Calu3 (cell line): ENCODE measurements around the gene KHDRBS2. TPM values are rescaled to one million over a fixed set of nuclear protein-coding genes. Genes with fewer than 3 reads are reported as not detected.

Experiments used
- BruUV-seq: library from RNA; stranded (reverse); fragments of 400-500 nt; replicated peaks from 2 replicates; lab custom pipeline; 2021; lab: Mats Ljungman, UMichigan
- CTCF ChIA-PET: fragments of 300-600 bp; sonication (Branson Sonifier 250); formaldehyde crosslinking; loops from one replicate; lab custom pipeline; 2022; ENCODE audit warnings: antibody characterized with exemption; lab: Charles Lee
- DNase-seq: peaks from one replicate; pipeline ENCODE4 v3.0.0; 2022
- H3K27ac Mint-ChIP-seq: one replicate; pipeline ENCODE4 v1.8.0; 2022; ENCODE audit warnings: mixed read lengths; ENCODE audit not compliant: unreplicated experiment
- H3K27me3 Mint-ChIP-seq: one replicate; pipeline ENCODE4 v1.8.0; 2022; ENCODE audit warnings: mixed read lengths; ENCODE audit not compliant: unreplicated experiment
- H3K36me3 Mint-ChIP-seq: one replicate; pipeline ENCODE4 v1.8.0; 2022; ENCODE audit warnings: mild to moderate bottlenecking, moderate library complexity, mixed read lengths; ENCODE audit not compliant: insufficient read depth, unreplicated experiment
- H3K4me1 Mint-ChIP-seq: one replicate; pipeline ENCODE4 v1.8.0; 2022; ENCODE audit warnings: mild to moderate bottlenecking, low read depth, mixed read lengths; ENCODE audit not compliant: unreplicated experiment
- H3K4me3 Mint-ChIP-seq: one replicate; pipeline ENCODE4 v1.8.0; 2022; ENCODE audit warnings: mild to moderate bottlenecking, low read depth, moderate library complexity, mixed read lengths; ENCODE audit not compliant: unreplicated experiment
- H3K9me3 Mint-ChIP-seq: one replicate; pipeline ENCODE4 v1.8.0; 2022; ENCODE audit warnings: low read depth, mixed read lengths; ENCODE audit not compliant: unreplicated experiment
- intact Hi-C: fragments of 100-400 bp; cut with micrococcal nuclease; formaldehyde crosslinking; loops from one replicate; pipeline ENCODE4 v1.10.0; 2022; ENCODE audit not compliant: unreplicated experiment
- total RNA-seq: library from RNA; stranded (reverse); gene quantifications from 2 replicates; pipeline ENCODE4 v1.2.3, GENCODE V29; 2022
- TF ChIP-seq, protein P1 (sequence below): fragments of 200-600 bp; IDR thresholded peaks from one replicate; pipeline ENCODE4 v1.8.0; 2022; ENCODE audit warnings: antibody characterized with exemption; ENCODE audit not compliant: unreplicated experiment

KHDRBS2 gene
- total RNA-seq, 1 experiment from 2014 or later = not detected

DNA sequence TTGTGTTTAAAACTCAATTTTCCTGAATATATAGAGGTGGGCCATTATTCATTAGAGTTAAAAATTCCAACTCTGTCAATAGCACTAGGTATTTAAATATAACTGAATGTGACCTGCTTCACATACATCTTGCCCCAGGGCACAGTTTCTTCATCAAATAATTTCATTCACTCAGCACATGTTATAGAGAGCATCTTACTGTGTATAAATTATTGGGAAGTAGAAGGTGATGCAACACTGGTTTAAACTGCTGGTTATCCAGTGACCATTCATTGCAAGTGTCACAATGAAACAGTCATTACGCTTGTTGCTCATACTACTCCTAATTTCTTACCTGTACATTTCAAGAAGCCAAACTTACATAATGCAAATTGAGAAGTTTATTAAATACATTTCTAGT lies 93.4 kb downstream of the KHDRBS2 start:
- Mint-ChIP-seq H3K4me1 (no peaks in the 10 kb centered on the region), H3K4me3 (no peak overlapping the region), H3K27me3 (no peaks in the 10 kb centered on the region), H3K9me3 (peaks cover 19% of the 10 kb centered on the region), H3K27ac (no peak overlapping the region), H3K36me3 (no peaks in the 10 kb centered on the region)
- no TSS peak for BruUV-seq
- TF ChIP-seq, protein P1, sequence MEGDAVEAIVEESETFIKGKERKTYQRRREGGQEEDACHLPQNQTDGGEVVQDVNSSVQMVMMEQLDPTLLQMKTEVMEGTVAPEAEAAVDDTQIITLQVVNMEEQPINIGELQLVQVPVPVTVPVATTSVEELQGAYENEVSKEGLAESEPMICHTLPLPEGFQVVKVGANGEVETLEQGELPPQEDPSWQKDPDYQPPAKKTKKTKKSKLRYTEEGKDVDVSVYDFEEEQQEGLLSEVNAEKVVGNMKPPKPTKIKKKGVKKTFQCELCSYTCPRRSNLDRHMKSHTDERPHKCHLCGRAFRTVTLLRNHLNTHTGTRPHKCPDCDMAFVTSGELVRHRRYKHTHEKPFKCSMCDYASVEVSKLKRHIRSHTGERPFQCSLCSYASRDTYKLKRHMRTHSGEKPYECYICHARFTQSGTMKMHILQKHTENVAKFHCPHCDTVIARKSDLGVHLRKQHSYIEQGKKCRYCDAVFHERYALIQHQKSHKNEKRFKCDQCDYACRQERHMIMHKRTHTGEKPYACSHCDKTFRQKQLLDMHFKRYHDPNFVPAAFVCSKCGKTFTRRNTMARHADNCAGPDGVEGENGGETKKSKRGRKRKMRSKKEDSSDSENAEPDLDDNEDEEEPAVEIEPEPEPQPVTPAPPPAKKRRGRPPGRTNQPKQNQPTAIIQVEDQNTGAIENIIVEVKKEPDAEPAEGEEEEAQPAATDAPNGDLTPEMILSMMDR = no peak
- CTCF ChIA-PET = no interaction called here
- DNase-seq = no peak
- intact Hi-C loops = no loop called here

DNA sequence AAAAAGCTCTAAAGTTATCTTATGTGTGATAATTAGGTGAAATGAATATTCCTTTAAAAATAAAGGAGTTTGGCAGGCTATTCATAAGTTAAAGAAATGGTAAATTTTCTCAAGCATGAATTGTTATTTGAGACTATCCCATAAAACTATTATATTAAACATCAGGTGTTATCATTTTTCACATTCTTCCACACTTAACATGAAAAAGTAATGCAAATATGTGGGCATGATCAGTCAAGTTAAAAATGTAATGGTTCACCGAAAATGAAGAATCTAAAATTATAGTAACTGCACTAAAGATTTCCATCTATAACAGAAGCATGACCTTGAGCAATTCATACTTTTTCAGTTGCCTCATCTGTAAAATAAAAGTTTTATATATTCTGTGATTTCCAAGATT lies 110.8 kb downstream of the KHDRBS2 start:
- CTCF ChIA-PET = no interaction called here
- H3K4me1 Mint-ChIP-seq = no peaks in the 10 kb centered on the region
- intact Hi-C loops = no loop called here
- peaks cover 19% of the 10 kb centered on the region for H3K9me3 Mint-ChIP-seq
- H3K27ac Mint-ChIP-seq = no peak overlapping the region
- H3K4me3 Mint-ChIP-seq = no peak overlapping the region
- no peak for DNase-seq
- H3K27me3 Mint-ChIP-seq = no peaks in the 10 kb centered on the region
- BruUV-seq = no TSS peak
- no peaks in the 10 kb centered on the region for H3K36me3 Mint-ChIP-seq
- TF ChIP-seq, protein P1 = no peak

DNA sequence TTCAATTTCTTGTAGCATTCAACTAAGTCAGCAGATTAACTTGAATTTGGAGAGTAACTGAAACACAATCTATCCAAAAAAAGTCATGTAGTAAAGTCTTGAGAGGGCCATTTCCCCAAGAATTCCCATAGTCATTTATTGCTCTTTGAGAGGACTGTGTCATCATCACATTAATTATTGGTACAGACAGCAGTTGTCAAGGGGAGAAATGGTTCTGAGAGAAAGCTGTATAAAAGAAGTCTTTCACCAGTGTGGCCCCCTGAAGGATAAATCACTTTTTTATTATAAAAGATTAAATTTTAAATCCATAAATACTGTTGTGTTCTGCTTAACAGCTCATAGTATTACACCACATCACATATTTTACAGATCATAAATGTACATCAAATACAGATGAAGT lies 111.5 kb downstream of the KHDRBS2 start:
- intact Hi-C loops = no loop called here
- CTCF ChIA-PET = no interaction called here
- no peak overlapping the region for H3K27ac Mint-ChIP-seq
- BruUV-seq = no TSS peak
- H3K4me3 Mint-ChIP-seq = no peak overlapping the region
- no peaks in the 10 kb centered on the region for H3K4me1 Mint-ChIP-seq
- no peaks in the 10 kb centered on the region for H3K27me3 Mint-ChIP-seq
- no peak for DNase-seq
- TF ChIP-seq, protein P1 = no peak
- peaks cover 19% of the 10 kb centered on the region for H3K9me3 Mint-ChIP-seq
- no peaks in the 10 kb centered on the region for H3K36me3 Mint-ChIP-seq

DNA sequence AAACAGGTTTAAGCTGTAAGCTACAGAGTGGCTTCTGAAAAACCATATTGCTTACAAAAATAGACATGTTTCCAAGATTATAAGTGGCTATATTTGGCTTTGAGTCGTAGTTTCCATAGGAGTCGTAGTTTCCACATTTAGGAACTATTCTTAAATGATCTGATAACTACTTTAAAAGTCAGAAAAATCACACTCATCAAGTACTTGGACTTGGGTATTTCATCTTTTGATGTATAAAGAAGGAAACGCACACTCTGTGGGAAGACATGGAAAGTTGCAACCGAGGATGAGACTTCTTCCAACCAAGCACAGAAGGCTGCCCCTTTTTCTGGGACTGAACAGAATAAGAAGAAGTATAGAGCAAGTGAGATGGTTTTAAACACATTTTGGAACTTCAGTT lies 118.3 kb downstream of the KHDRBS2 start:
- DNase-seq = no peak
- H3K36me3 Mint-ChIP-seq = no peaks in the 10 kb centered on the region
- no peaks in the 10 kb centered on the region for H3K4me1 Mint-ChIP-seq
- H3K27me3 Mint-ChIP-seq = no peaks in the 10 kb centered on the region
- H3K27ac Mint-ChIP-seq = no peak overlapping the region
- intact Hi-C loops = no loop called here
- H3K9me3 Mint-ChIP-seq = peaks cover 24% of the 10 kb centered on the region
- TF ChIP-seq, protein P1 = no peak
- no peak overlapping the region for H3K4me3 Mint-ChIP-seq
- no TSS peak for BruUV-seq
- CTCF ChIA-PET = no interaction called here
